H1 (cell line): ENCODE results near the gene TCF4. TPM values are rescaled to one million over a fixed set of nuclear protein-coding genes. Genes with fewer than 3 reads are reported as not detected.

Experiments
- ZNF274 ChIP-seq: IDR thresholded peaks from 2 replicates; pipeline ENCODE4 v1.7.0; 2012; ENCODE audit warnings: low read length, borderline replicate concordance; ENCODE audit errors: extremely low read depth
- polyA plus RNA-seq, 7 experiments: library from polyadenylated mRNA; depleted of rRNA in 3 of 7; stranded (reverse) in 5 of 7; unstranded in 2 of 7; fragments of >200 nt in 5 of 7; fragments of 200-250 nt in 2 of 7; gene quantifications; 1 replicate in 5 of 7; 2 replicates in 1 of 7; 4 replicates in 1 of 7; pipeline versions ENCODE4 v1.2.1 to v1.2.3, GENCODE V29; 2011 to 2013; ENCODE audit warnings: missing spikeins in 2 of 7, mixed read lengths in 2 of 7
- total RNA-seq: library from RNA; stranded (reverse); fragmentation: NEBNext Ultra II Directional; extraction: Animal tissue kit (Norgen Biotek cat#: 25700); gene quantifications from 2 replicates; pipeline ENCODE4 v1.2.1, GENCODE V29; 2021

TCF4 gene
- total and polyA plus RNA-seq, 2 of the 8 experiments (the other 6 are each of a cell fraction or from before 2014, with no cell fraction given), result 59.3 to 118 TPM

DNA sequence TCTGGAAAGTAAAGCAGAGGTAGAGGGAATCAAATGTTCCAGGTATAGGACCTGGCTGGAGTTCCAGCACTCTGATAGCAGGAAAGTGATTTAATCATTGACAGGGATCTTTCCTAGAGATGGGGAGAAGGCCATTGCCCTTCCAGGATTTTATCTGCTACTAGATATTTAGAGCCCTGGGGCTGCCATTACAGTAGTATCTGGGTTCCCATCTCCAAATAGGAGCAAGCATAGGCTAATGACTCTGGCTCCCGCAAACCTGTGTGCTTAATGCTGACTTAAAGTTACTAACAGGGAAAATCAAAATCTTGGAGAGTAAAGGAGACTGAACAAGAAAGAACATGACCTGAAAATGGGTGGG is 331.1 kb downstream of the TCF4 start (continued):
- no peak for TF ChIP-seq ZNF274
